Neural cell (in vitro differentiated cells): Measurements from ENCODE around the gene ADAMTS14. TPM values are rescaled to one million over a fixed set of nuclear protein-coding genes. Genes with fewer than 3 reads are reported as not detected.

Experiments
- H2AFZ ChIP-seq: fragments of 200-600, 300-800 bp; sonication (generic), shearing (Covaris generic); 2 replicates; pipeline ENCODE4 v1.6.0; 2014; ENCODE audit warnings: low read depth, mild to moderate bottlenecking, antibody characterized with exemption, low read length, moderate library complexity
- H3F3A ChIP-seq: fragments of 200-600 bp; shearing (Covaris generic); 2 replicates; pipeline ENCODE4 v1.6.1; 2016; ENCODE audit warnings: mild to moderate bottlenecking, moderate library complexity, mixed read lengths, antibody characterized with exemption, low read length; ENCODE audit not compliant: insufficient read depth, poor library complexity, severe bottlenecking
- H3K27ac ChIP-seq: fragments of 200-600, 300-800 bp; sonication (generic), shearing (Covaris generic); 2 replicates; pipeline ENCODE4 v1.5.1; 2014; ENCODE audit warnings: mild to moderate bottlenecking, low read length, moderate library complexity
- H3K27me3 ChIP-seq: fragments of 300-800, 200-600 bp; sonication (generic), shearing (Covaris generic); 2 replicates; pipeline ENCODE4 v1.6.0; 2014; ENCODE audit warnings: mild to moderate bottlenecking, low read depth, low read length, moderate library complexity; ENCODE audit not compliant: insufficient read depth
- H3K36me3 ChIP-seq: fragments of 300-800, 200-600 bp; sonication (generic), shearing (Covaris generic); 2 replicates; pipeline ENCODE4 v1.5.1; 2014; ENCODE audit warnings: mild to moderate bottlenecking, antibody characterized with exemption, low read length, moderate library complexity; ENCODE audit not compliant: insufficient read depth
- H3K4me2 ChIP-seq: fragments of 300-800, 200-600 bp; sonication (generic), shearing (Covaris generic); 2 replicates; pipeline ENCODE4 v1.6.0; 2014; ENCODE audit warnings: mild to moderate bottlenecking, low read length
- H3K4me3 ChIP-seq: fragments of 300-800, 200-600 bp; sonication (generic), shearing (Covaris generic); 2 replicates; pipeline ENCODE4 v1.5.1; 2014; ENCODE audit warnings: mild to moderate bottlenecking, low read length, moderate library complexity
- H3K79me2 ChIP-seq: fragments of 200-600 bp; shearing (Covaris generic); replicated peaks from 2 replicates; pipeline ENCODE4 v1.6.0; 2014; ENCODE audit warnings: mild to moderate bottlenecking, low read length, moderate library complexity; ENCODE audit not compliant: insufficient read depth
- H3K9ac ChIP-seq: fragments of 300-800, 200-600 bp; sonication (generic), shearing (Covaris generic); 2 replicates; pipeline ENCODE4 v1.6.1; 2016; ENCODE audit warnings: mild to moderate bottlenecking, low read length, mixed read lengths
- H3K9me2 ChIP-seq: fragments of 200-600 bp; shearing (Covaris generic); 2 replicates; pipeline ENCODE4 v1.6.1; 2016; ENCODE audit warnings: mild to moderate bottlenecking, low read length, mixed read lengths; ENCODE audit not compliant: insufficient read depth
- H3K9me3 ChIP-seq: fragments of 200-600, 300-800 bp; sonication (generic), shearing (Covaris generic); 2 replicates; pipeline ENCODE4 v1.6.1; 2016; ENCODE audit warnings: mild to moderate bottlenecking, mixed run types, low read length, moderate library complexity, mixed read lengths
- H4K20me1 ChIP-seq: fragments of 200-600 bp; shearing (Covaris generic); 2 replicates; pipeline ENCODE4 v1.6.1; 2016; ENCODE audit warnings: mild to moderate bottlenecking, mixed run types; ENCODE audit not compliant: insufficient read depth
- EP300 ChIP-seq: fragments of 450-650 bp; conservative IDR thresholded peaks from 2 replicates; pipeline ENCODE4 v1.6.1; 2014; ENCODE audit warnings: antibody characterized with exemption, mild to moderate bottlenecking, moderate library complexity; ENCODE audit not compliant: poor library complexity, severe bottlenecking
- EZH2 ChIP-seq: fragments of 200-600, 300-800 bp; shearing (Covaris generic), sonication (generic); IDR thresholded peaks from 2 replicates; pipeline ENCODE4 v1.6.1; 2014; ENCODE audit warnings: antibody characterized with exemption, low read length, borderline replicate concordance, mild to moderate bottlenecking; ENCODE audit not compliant: insufficient read depth, poor library complexity, severe bottlenecking
- MXI1 ChIP-seq: fragments of 450-650 bp; conservative IDR thresholded peaks from 2 replicates; pipeline ENCODE4 v1.6.1; 2014; ENCODE audit warnings: antibody characterized with exemption, mild to moderate bottlenecking; ENCODE audit not compliant: poor library complexity, severe bottlenecking
- POLR2AphosphoS5 ChIP-seq: IDR thresholded peaks from 2 replicates; pipeline ENCODE4 v1.6.1; 2012
- RAD21 ChIP-seq: fragments of 450-650 bp; conservative IDR thresholded peaks from 2 replicates; pipeline ENCODE4 v1.6.1; 2014; ENCODE audit warnings: antibody characterized with exemption, mild to moderate bottlenecking, moderate library complexity
- REST ChIP-seq: IDR thresholded peaks from 2 replicates; pipeline ENCODE4 v1.6.1; 2012; ENCODE audit warnings: borderline replicate concordance
- SMC3 ChIP-seq: fragments of 450-650 bp; conservative IDR thresholded peaks from 2 replicates; pipeline ENCODE4 v1.6.1; 2014; ENCODE audit warnings: antibody characterized with exemption, mild to moderate bottlenecking, moderate library complexity; ENCODE audit not compliant: poor library complexity
- TAF1 ChIP-seq: IDR thresholded peaks from 2 replicates; pipeline ENCODE4 v1.6.1; 2012; ENCODE audit warnings: low read depth
- polyA plus RNA-seq: library from polyadenylated mRNA; depleted of rRNA; stranded (reverse); fragments of >200 nt; gene quantifications from 2 replicates; pipeline ENCODE4 v1.2.3, GENCODE V29; 2014
- TF ChIP-seq, protein P1 (sequence below): fragments of 450-650 bp; IDR thresholded peaks from 2 replicates; pipeline ENCODE4 v1.5.1; 2014; ENCODE audit warnings: antibody characterized with exemption, mild to moderate bottlenecking, moderate library complexity; ENCODE audit not compliant: poor library complexity, severe bottlenecking

The ADAMTS14 gene
- polyA plus RNA-seq, 1 donor from 2014 or later: 0.04 TPM

GRCh38 chr10:70735161-70735560 lies 62.9 kb downstream of the ADAMTS14 start:
- Histone ChIP-seq H3K79me2 (no peaks in the 10 kb centered on the region), H3K27ac (no peak overlapping the region), H3K9me3 (no peaks in the 10 kb centered on the region), H3K9me2 (no peaks in the 10 kb centered on the region), H3K36me3 (no peaks in the 10 kb centered on the region), H3K27me3 (no peaks in the 10 kb centered on the region), H3F3A (no peaks in the 10 kb centered on the region), H3K4me2 (no peak overlapping the region), H3K4me3 (no peak overlapping the region), H2AFZ (no peak overlapping the region), H4K20me1 (no peaks in the 10 kb centered on the region), H3K9ac (no peak overlapping the region)
- TF ChIP-seq TAF1 (no peak), POLR2AphosphoS5 (no peak), MXI1 (no peak), SMC3 (no peak), RAD21 (no peak), REST (no peak), EZH2 (no peak), EP300 (no peak)
- TF ChIP-seq, protein P1, sequence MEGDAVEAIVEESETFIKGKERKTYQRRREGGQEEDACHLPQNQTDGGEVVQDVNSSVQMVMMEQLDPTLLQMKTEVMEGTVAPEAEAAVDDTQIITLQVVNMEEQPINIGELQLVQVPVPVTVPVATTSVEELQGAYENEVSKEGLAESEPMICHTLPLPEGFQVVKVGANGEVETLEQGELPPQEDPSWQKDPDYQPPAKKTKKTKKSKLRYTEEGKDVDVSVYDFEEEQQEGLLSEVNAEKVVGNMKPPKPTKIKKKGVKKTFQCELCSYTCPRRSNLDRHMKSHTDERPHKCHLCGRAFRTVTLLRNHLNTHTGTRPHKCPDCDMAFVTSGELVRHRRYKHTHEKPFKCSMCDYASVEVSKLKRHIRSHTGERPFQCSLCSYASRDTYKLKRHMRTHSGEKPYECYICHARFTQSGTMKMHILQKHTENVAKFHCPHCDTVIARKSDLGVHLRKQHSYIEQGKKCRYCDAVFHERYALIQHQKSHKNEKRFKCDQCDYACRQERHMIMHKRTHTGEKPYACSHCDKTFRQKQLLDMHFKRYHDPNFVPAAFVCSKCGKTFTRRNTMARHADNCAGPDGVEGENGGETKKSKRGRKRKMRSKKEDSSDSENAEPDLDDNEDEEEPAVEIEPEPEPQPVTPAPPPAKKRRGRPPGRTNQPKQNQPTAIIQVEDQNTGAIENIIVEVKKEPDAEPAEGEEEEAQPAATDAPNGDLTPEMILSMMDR: no peak

DNA sequence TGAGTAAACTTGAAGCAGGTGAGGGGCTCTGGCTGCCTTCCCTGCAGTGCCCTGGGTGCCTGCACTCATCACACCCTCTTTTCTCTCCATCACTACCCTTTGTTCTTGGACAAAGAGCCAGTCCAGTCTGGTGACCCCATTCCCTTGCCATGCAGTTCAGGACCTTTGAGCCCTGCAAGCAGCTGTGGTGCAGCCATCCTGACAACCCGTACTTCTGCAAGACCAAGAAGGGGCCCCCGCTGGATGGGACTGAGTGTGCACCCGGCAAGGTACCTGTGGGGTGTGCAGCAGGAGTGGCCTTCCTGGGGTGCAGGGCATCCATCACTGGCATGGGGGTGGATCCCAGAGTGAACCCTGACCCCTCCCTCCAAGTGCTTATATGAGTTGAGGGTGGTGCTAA lies 64.2 kb downstream of the ADAMTS14 start:
- no peak overlapping the region for H3K9ac ChIP-seq
- H3K9me3 ChIP-seq: no peaks in the 10 kb centered on the region
- no peak overlapping the region for H3K4me3 ChIP-seq
- H3F3A ChIP-seq: no peaks in the 10 kb centered on the region
- no peaks in the 10 kb centered on the region for H3K79me2 ChIP-seq
- H3K36me3 ChIP-seq: no peaks in the 10 kb centered on the region
- no peak overlapping the region for H3K27ac ChIP-seq
- no peak for TF ChIP-seq EP300
- no peak for TF ChIP-seq REST
- TF ChIP-seq EZH2: no peak
- H4K20me1 ChIP-seq: no peaks in the 10 kb centered on the region
- H3K4me2 ChIP-seq: no peak overlapping the region
- no peaks in the 10 kb centered on the region for H3K9me2 ChIP-seq
- no peak overlapping the region for H2AFZ ChIP-seq
- no peaks in the 10 kb centered on the region for H3K27me3 ChIP-seq
